Measurements from ENCODE around the gene TMEM52B.

DNA sequence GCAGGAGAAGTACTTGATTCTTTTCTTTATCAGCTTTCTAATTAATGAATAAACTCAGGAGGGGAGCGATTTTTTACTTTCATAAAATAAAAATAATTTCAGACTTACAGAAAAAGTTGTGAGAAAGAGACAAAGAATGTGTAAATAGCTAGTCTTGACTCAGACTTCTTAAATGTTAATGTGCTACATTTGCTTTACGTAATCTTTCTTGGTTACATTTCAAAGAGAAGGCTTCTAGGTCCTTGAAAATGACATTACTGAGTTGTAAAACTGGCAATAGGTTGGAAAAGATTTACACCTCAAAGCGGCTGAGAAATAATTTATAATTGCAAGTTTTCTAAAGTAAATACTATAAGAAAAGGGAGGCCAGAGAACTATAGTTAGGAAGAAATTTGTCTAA, 62.5 kb downstream of the TMEM52B start:
- TF ChIP-seq, protein P1, sequence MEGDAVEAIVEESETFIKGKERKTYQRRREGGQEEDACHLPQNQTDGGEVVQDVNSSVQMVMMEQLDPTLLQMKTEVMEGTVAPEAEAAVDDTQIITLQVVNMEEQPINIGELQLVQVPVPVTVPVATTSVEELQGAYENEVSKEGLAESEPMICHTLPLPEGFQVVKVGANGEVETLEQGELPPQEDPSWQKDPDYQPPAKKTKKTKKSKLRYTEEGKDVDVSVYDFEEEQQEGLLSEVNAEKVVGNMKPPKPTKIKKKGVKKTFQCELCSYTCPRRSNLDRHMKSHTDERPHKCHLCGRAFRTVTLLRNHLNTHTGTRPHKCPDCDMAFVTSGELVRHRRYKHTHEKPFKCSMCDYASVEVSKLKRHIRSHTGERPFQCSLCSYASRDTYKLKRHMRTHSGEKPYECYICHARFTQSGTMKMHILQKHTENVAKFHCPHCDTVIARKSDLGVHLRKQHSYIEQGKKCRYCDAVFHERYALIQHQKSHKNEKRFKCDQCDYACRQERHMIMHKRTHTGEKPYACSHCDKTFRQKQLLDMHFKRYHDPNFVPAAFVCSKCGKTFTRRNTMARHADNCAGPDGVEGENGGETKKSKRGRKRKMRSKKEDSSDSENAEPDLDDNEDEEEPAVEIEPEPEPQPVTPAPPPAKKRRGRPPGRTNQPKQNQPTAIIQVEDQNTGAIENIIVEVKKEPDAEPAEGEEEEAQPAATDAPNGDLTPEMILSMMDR (conservative IDR thresholded peaks at IDR 0.05 in 1 of 2, IDR thresholded peaks at IDR 0.05 in 1 of 2; ENCODE audit: extremely low read depth in 1 of 2, insufficient read depth in 1 of 2, low read depth in 1 of 2, low read length in 2 of 2) = no peak
- TF ChIP-seq EZH2 (IDR thresholded peaks at IDR 0.05; ENCODE audit: borderline replicate concordance, low read length) = no peak

Measured in mammary epithelial cell (primary cell).